ENCODE results near the gene SLC7A7.
"Not testable (repeated sequence)": the region's sequence is repeated elsewhere in the genome, so short reads cannot be mapped to it uniquely, and the experiment has no call there.

SLC7A7 gene

GRCh38 chr14:22792158-22792557, 23.1 kb downstream of the SLC7A7 start:
- no peak overlapping the region for H3K4me3 ChIP-seq (ENCODE audit: low read length)

DNA sequence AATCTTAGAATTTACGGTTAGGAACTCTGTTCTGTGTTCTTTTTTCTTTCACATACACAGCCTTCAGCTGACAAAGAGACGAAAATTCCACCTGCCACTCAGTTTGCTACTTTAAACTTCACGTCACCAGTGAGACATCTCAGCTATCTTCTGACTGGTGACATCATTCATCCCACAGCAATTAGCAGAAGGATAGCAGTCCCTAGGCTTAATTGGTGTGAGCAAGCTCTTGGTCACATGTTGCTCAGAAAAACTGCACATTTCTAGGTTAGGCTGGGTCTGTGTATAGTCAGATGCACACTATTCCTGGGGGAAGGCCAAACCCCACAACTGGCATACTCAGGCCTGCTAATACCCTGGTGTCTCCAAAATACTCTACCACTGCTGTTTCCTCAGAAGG, 23.9 kb downstream of the SLC7A7 start:
- no peak overlapping the region for H3K4me3 ChIP-seq (ENCODE audit: low read length)
- no peaks in the 10 kb centered on the region for H3K4me1 ChIP-seq (ENCODE audit: control insufficient read depth, insufficient read depth, low read length)
- H3K9ac ChIP-seq (ENCODE audit: low read length): no peak overlapping the region
- no peak overlapping the region for H3K27ac ChIP-seq (ENCODE audit: low read depth, low read length)
- H3K27me3 ChIP-seq (ENCODE audit: control insufficient read depth, insufficient read depth, low read length): no peaks in the 10 kb centered on the region
- H3K36me3 ChIP-seq (ENCODE audit: control insufficient read depth, insufficient read depth, low read length): no peaks in the 10 kb centered on the region

More at GRCh38 chr14:22792158-22792557, 23.1 kb downstream of the SLC7A7 start:
- Histone ChIP-seq H3K27me3 (ENCODE audit: control insufficient read depth, insufficient read depth, low read length) (no peaks in the 10 kb centered on the region), H3K27ac (ENCODE audit: low read depth, low read length) (no peak overlapping the region), H3K4me1 (ENCODE audit: control insufficient read depth, insufficient read depth, low read length) (no peaks in the 10 kb centered on the region), H3K36me3 (ENCODE audit: control insufficient read depth, insufficient read depth, low read length) (no peaks in the 10 kb centered on the region), H3K9ac (ENCODE audit: low read length) (no peak overlapping the region)

DNA sequence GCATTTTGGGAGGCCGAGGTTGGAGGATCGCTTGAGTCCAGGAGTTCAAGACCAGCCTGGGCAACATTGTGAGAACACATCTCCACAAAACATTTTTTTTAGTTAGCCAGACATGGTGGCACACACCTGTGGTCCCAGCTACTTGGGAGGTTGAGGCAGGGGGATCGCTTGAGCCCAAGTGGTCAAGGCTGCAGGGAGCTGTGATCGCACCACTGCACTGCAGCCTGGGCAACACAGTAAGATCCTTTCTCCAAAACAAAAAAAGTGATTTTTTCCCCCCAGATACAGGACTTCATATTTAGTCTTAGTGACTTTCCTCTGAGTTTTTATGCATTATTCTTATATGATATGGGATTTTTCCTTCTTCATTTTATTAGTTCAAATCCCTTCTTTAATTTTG, 28.6 kb downstream of the SLC7A7 start:
- Histone ChIP-seq H3K36me3 (ENCODE audit: control insufficient read depth, insufficient read depth, low read length) (no peaks in the 10 kb centered on the region), H3K27ac (ENCODE audit: low read depth, low read length) (no peak overlapping the region), H3K27me3 (ENCODE audit: control insufficient read depth, insufficient read depth, low read length) (no peaks in the 10 kb centered on the region), H3K4me1 (ENCODE audit: control insufficient read depth, insufficient read depth, low read length) (no peaks in the 10 kb centered on the region), H3K9ac (ENCODE audit: low read length) (no peak overlapping the region), H3K4me3 (ENCODE audit: low read length) (no peak overlapping the region)

DNA sequence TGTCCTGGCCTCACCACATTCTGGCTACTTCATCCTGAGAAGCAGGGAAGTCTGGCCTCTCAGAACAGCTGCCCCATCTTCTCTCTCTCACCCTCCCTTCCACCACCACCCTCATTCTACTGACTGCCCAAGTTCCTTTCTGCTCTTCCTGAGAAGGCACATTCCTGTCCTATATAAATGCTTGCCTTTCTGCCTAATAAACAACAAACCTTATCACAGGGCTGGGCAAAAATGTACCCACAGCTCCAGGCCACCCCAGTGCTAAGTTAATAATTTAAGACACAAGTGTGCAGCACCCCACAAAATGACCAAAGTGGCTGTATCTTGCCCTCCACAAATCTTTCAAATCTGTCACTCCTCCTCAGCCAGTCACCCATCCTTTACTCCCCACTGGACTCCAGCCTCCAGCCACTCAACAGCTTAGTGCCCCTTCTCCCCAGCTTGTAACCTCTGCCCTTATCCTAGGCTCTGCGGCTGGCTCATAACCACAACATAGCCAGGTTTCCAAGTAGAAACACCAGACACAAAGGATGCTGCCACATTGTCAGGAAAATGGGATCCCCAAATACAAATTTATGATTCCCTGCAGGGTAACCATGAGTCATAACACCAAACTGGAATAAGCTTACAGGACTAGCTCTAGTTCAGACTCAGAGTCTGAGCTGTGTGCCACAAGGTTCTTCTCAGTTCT, 33.8 kb downstream of the SLC7A7 start:
- no peak overlapping the region for H3K9ac ChIP-seq (ENCODE audit: low read length)
- H3K4me3 ChIP-seq (ENCODE audit: low read length): no peak overlapping the region
- no peak overlapping the region for H3K27ac ChIP-seq (ENCODE audit: low read depth, low read length)
- H3K36me3 ChIP-seq (ENCODE audit: control insufficient read depth, insufficient read depth, low read length): no peaks in the 10 kb centered on the region
- H3K4me1 ChIP-seq (ENCODE audit: control insufficient read depth, insufficient read depth, low read length): no peaks in the 10 kb centered on the region
- H3K27me3 ChIP-seq (ENCODE audit: control insufficient read depth, insufficient read depth, low read length): no peaks in the 10 kb centered on the region

GRCh38 chr14:22780941-22781300, 34.3 kb downstream of the SLC7A7 start:
- Histone ChIP-seq H3K4me3 (ENCODE audit: low read length) (no peak overlapping the region), H3K27me3 (ENCODE audit: control insufficient read depth, insufficient read depth, low read length) (no peaks in the 10 kb centered on the region), H3K36me3 (ENCODE audit: control insufficient read depth, insufficient read depth, low read length) (peaks cover 2% of the 10 kb centered on the region), H3K4me1 (ENCODE audit: control insufficient read depth, insufficient read depth, low read length) (no peaks in the 10 kb centered on the region), H3K9ac (ENCODE audit: low read length) (no peak overlapping the region), H3K27ac (ENCODE audit: low read depth, low read length) (no peak overlapping the region)

- Histone ChIP-seq H3K4me3 (ENCODE audit: low read length) (no peak overlapping the region), H3K36me3 (ENCODE audit: control insufficient read depth, insufficient read depth, low read length) (peaks cover 2% of the 10 kb centered on the region), H3K27ac (ENCODE audit: low read depth, low read length) (no peak overlapping the region), H3K9ac (ENCODE audit: low read length) (no peak overlapping the region), H3K4me1 (ENCODE audit: control insufficient read depth, insufficient read depth, low read length) (no peaks in the 10 kb centered on the region), H3K27me3 (ENCODE audit: control insufficient read depth, insufficient read depth, low read length) (no peaks in the 10 kb centered on the region)
These were observed 35.0 kb downstream of the SLC7A7 start for GRCh38 chr14:22780105-22780679.

DNA sequence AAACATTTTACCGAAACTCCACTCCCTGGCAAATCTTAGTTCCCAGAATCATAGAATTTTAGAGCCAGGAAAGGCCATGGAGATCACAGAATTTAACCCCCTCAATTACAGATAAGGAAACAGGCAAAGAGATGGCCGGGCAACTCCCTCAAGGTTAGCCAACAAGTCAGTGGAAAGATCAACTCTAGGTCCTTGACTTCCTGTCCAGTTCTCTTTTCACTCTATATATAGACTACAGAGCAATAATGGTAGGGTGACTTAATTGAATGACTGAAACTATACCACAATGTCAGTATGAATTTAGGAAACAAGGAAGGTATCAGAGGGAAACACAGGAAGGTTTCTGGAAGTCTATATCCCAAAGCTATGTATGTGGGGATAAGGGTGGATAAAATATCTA, 37.2 kb downstream of the SLC7A7 start:
- Histone ChIP-seq H3K36me3 (ENCODE audit: control insufficient read depth, insufficient read depth, low read length) (peaks cover 2% of the 10 kb centered on the region), H3K27me3 (ENCODE audit: control insufficient read depth, insufficient read depth, low read length) (no peaks in the 10 kb centered on the region), H3K4me3 (ENCODE audit: low read length) (no peak overlapping the region), H3K9ac (ENCODE audit: low read length) (no peak overlapping the region), H3K27ac (ENCODE audit: low read depth, low read length) (no peak overlapping the region), H3K4me1 (ENCODE audit: control insufficient read depth, insufficient read depth, low read length) (no peaks in the 10 kb centered on the region)

- not testable (repeated sequence) for H3K9ac ChIP-seq (ENCODE audit: low read length); H3K27ac ChIP-seq (ENCODE audit: low read depth, low read length); H3K4me1 ChIP-seq (ENCODE audit: control insufficient read depth, insufficient read depth, low read length); H3K4me3 ChIP-seq (ENCODE audit: low read length); H3K36me3 ChIP-seq (ENCODE audit: control insufficient read depth, insufficient read depth, low read length); H3K27me3 ChIP-seq (ENCODE audit: control insufficient read depth, insufficient read depth, low read length)
These were observed 38.4 kb downstream of the SLC7A7 start for GRCh38 chr14:22776849-22777248.

DNA sequence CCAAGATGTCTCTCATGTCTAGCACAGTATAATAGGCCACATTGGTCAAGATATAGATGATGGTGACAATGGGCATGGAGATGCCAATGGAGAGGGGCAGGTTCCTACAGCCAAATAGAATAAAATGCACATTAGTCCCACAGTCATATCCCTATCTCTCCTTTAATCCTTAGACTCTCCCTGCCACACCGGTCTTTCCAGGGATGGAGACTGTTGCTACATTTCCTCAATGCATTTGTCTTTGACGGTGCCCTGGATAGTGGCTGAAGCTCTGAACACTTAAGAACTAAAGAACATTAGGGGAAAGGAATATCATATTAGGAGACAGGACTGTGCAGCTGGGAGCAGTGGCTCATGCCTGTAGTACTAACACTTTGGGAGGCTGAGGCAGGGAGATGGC, 39.0 kb downstream of the SLC7A7 start:
- Histone ChIP-seq H3K27me3 (ENCODE audit: control insufficient read depth, insufficient read depth, low read length) (no peaks in the 10 kb centered on the region), H3K9ac (ENCODE audit: low read length) (no peak overlapping the region), H3K36me3 (ENCODE audit: control insufficient read depth, insufficient read depth, low read length) (peaks cover 7% of the 10 kb centered on the region)

GRCh38 chr14:22774011-22774706, 41.1 kb downstream of the SLC7A7 start:
- H3K27me3 ChIP-seq (ENCODE audit: control insufficient read depth, insufficient read depth, low read length): no peaks in the 10 kb centered on the region
- no peak overlapping the region for H3K9ac ChIP-seq (ENCODE audit: low read length)
- H3K4me3 ChIP-seq (ENCODE audit: low read length): no peak overlapping the region
- no peak overlapping the region for H3K27ac ChIP-seq (ENCODE audit: low read depth, low read length)
- H3K36me3 ChIP-seq (ENCODE audit: control insufficient read depth, insufficient read depth, low read length): peaks cover 26% of the 10 kb centered on the region
- no peaks in the 10 kb centered on the region for H3K4me1 ChIP-seq (ENCODE audit: control insufficient read depth, insufficient read depth, low read length)

More for the DNA sequence above, 39.0 kb downstream of the SLC7A7 start:
- Histone ChIP-seq H3K27ac (ENCODE audit: low read depth, low read length) (no peak overlapping the region), H3K4me1 (ENCODE audit: control insufficient read depth, insufficient read depth, low read length) (no peaks in the 10 kb centered on the region), H3K4me3 (ENCODE audit: low read length) (no peak overlapping the region)

DNA sequence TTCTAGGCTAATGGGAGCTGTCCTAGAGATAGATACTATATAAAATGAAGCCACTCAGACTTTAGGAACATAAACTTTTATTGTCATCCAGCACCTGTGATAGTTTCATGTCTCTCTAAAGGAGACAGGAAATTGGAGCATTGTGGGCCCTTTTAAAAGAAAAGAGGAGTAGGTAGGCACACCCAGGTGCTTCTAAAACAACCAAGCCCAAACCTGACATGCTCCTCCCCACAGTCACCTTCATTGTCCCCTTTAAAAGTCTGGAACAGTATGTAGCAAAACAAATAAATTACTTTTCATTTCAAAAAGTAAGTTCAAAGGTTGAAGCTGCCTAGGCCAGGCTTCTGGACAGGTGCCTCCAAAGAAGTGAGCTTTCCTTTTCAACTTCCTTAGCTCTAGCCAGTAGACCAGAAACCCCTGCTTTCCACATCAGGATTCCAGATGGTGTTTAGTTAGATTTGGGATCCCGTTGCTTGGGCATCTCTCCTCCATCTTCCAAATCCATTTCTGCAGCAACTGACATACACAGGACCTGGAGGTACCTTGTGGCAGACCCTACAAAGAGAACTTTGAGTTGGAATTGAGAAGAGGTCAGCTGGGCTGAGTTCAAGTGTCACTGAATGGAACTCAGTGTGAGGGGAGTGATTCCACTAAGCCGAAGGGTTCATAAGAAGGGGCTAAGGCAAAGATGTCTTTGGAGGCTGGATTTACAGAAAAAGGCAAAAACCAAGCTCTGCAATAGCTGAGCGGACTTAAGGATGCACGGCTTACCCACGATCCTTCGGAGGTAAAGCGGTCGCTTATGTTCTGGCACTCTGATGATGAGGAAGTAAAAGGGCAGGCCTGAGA, 41.8 kb downstream of the SLC7A7 start:
- Histone ChIP-seq H3K9ac (ENCODE audit: low read length) (no peak overlapping the region), H3K4me1 (ENCODE audit: control insufficient read depth, insufficient read depth, low read length) (no peaks in the 10 kb centered on the region), H3K27me3 (ENCODE audit: control insufficient read depth, insufficient read depth, low read length) (no peaks in the 10 kb centered on the region), H3K4me3 (ENCODE audit: low read length) (no peak overlapping the region), H3K36me3 (ENCODE audit: control insufficient read depth, insufficient read depth, low read length) (peaks cover 28% of the 10 kb centered on the region), H3K27ac (ENCODE audit: low read depth, low read length) (no peak overlapping the region)

DNA sequence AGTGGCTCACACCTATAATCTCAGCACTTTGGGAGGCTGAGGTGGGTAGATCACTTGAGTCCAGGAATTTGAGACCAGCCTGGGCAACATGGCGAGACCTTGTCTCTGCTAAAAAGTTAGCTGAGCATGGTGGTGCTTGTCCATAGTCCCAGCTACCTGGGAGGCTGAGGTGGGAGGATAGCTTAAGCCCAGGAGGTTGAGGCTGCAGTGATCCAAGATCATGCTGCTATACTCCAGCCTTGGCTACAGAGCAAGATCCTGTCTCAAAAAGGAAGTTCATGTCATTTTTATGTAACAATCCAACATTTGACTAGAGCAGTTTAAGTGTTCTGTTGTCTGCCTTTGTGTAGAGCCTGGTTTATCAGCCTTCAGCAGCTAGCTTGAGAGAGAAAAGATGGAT, 42.5 kb downstream of the SLC7A7 start:
- no peak overlapping the region for H3K4me3 ChIP-seq (ENCODE audit: low read length)
- peaks cover 28% of the 10 kb centered on the region for H3K36me3 ChIP-seq (ENCODE audit: control insufficient read depth, insufficient read depth, low read length)
- no peak overlapping the region for H3K9ac ChIP-seq (ENCODE audit: low read length)
- H3K27ac ChIP-seq (ENCODE audit: low read depth, low read length): no peak overlapping the region
- no peaks in the 10 kb centered on the region for H3K27me3 ChIP-seq (ENCODE audit: control insufficient read depth, insufficient read depth, low read length)
- H3K4me1 ChIP-seq (ENCODE audit: control insufficient read depth, insufficient read depth, low read length): peaks cover 3% of the 10 kb centered on the region
